NCI-H146 (cell line): ENCODE results near the gene GRID1.
A peak's percentile ranks its signal among the peaks of the same experiment; 100 is the strongest.

Experiments
- DNase-seq: peaks from one replicate; lab custom pipeline; 2025; lab: John Stamatoyannopoulos, UW

The GRID1 gene

DNA sequence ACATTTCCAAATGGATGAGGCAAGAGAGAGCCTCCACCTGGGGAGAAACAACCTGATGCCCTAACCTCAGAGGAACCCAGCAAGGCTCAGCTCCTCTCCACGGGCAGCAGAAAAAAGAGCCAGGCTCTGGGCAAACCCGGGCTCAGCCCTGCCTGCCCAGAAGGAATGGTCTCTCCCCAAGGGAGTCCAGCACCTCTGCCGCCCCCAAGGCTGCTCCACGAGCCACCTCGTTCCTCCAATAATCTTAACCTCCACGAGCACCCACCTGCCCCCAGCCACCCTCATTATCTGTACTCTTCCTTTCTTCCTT lies 154.2 kb downstream of the GRID1 start:
- DNase-seq = no peak

DNA sequence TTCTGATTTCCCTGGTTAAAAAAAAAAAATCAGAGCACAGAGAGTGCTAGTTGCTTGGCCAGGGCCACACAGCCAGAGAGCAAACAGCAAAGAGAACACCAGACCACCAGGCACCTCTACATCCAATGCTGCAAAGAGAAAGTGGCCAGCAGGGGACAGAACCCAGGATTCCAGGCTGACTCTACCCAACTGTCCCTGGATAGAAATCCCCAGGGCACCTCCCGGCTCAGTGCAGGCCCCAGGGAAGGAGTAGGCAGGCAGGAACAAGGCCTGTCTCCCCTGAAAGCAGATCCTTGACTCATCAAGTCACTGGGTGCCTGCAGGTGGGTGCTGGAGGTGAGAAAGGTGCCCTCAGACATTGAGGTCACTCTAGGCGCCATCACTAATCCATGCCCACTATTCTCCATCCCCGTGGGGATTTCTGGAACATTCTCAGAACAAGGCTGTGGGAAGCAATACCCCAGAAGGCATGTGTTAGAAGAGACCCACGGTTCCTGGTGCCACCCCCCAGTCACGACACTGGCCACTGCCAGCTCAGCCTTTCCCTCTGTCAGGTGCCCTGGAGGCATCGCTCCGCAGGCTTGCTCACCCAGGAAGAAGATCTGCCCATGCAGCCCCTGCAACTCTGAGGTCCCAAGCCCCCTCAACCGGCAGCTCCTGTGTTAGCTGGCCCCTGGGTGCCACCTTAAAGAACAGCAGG lies 154.8 kb downstream of the GRID1 start:
- DNase-seq = no peak

DNA sequence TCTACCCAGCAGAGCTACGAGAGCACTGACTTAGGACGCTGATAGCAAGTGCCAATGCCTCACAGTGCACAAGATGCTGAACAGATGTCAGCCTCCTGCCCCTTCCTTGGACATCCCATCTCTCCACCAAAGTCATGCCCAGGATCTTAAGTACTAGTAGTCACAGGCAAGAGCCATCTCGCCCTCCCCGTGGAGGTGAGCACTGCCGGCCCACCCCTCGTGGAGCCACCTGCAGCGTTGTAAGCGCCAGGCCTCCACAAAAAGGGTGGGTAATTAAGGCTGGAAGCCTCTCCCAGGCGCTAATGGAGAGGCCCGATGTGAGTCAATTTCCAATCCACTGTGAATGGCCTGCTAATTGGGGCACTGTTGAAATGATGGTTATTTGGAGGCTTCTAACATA lies 156.2 kb downstream of the GRID1 start:
- DNase-seq = peak; percentile 51

DNA sequence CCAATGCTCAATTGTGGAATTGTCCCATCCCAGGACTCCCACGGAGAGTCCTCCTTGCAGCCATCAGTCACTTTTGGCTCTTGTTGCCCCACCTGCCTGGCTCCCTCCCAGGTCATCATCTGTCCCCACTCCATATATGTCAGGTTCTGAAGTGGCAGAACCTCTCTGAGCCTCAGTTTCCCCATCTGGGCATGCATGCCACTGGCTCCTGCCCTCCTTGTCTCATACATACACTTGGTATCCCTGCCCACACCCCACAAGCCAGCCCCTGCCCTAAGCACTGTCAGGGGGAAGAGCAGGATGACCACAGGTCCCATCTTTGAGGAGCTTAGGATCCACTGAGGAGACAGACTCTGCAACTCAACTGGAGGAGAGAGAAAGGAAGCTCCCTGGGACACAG lies 156.9 kb downstream of the GRID1 start:
- no peak for DNase-seq

DNA sequence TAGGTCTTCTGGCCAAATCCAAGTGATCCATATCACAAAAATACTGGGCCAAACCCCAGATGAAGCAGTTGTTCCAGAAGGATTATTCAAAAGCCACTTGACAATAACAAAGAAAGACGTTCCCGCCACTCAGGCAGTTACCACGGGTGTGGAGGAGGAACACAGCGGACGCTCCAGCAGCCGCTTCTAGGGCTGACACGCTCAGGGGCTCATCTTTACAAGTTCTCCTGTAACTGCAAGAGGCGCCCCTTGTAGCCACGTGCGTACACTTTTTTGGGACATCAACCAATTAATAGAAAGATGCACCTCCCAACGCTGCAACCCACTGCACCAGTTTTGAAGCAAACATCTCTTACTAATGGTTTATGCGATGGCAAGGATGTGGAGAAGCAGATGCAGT lies 159.4 kb downstream of the GRID1 start:
- DNase-seq = no peak

DNA sequence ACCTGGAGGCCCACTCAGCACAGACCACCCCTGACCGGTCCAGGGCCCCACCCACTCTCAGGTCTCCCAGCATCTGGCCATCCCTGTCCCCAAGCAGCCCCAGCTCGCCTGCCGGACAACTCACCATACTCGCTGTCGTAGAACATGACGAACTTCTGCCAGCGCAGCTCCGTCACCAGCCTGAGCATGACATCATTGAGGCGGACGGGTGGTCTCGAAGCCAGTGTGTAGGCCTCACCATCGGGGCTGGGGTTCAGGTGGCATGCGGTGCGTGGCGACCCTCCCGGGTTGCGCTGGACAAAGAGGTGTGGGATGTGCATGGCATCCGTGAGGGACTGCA lies 160.4 kb downstream of the GRID1 start:
- DNase-seq = no peak

DNA sequence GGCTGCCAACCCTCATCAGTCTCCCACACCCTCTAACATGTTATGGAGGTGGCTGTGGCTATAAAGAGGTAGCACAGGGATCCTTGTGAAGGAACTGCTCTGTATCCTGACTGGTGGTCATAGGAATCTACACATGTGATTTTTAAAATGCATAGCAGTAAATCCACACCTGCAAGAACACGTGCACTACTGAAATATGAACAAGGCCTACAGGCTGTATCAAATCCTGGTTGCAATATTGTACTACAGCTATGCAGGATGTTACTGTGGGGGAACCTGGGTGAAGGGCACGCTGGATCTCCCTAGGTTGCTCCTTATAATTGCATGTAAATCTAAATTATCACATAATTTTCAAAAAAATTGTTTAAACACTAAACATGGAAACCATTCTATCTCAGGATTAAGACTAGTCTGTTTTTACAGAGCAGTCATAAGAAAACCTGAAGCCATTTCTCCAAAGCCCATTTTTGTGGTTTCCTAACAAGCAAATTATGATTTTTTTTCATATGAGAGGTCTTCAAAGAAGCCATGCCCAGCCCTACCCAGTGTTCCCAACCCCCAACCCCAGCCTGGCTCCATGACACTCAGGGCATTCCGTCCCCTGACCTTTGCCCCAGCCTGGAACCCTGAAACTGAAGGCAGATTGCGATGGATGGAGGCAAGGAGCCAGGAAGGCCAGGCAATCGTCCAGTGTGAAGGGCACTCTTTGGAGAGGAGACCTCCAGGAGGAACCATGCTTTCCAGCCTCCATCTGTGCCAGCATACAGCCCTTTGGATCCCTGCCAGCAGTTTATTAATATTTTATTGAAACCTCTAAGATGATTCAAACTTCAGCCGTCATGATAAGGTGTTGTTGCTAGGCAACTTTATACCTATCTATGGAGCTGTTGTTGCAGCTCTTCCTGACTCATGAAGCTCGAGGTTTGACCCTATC lies 161.0 kb downstream of the GRID1 start:
- DNase-seq = no peak

DNA sequence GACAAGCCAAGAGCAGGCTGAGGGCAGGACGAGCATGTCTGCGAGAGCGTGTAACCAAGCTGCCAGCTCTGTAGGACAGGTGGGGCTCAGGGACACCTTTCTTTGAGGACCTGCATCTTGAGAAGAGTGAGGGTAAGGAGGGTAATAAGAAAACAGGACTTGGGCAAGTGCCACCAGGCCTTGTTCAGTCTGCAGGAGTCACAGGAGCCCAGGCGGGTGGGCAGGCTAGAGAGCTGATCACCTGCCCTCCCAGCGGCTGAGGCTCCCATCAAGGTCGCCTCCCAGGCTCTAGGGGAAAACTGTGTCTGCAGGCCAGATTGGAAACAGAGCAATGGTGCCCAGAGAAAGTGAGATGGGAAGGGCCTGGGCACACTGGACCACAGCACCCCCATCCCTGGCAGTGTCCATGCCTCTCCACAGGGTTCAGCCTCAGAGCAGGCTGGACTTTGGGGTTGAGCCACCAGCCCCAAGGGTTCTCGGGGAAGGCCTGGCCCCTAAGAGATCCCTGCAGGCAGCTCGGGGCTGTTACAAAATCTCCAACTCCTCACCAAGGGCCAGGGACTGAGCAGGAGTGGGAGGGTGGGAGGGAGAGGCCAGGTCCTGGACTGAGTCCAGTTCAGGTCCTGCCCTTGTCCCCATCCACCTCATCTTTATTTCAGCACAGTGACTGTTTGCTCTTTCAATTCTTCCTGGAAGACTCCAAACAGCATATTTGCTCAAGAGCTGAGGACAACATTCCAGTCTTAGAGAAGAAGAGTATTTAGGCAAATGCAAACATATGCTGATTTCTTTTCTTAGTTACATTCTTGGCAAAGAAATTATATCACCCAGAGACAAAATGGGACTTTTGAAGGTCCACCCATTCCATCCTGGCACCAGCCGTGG lies 161.9 kb downstream of the GRID1 start:
- DNase-seq = no peak

DNA sequence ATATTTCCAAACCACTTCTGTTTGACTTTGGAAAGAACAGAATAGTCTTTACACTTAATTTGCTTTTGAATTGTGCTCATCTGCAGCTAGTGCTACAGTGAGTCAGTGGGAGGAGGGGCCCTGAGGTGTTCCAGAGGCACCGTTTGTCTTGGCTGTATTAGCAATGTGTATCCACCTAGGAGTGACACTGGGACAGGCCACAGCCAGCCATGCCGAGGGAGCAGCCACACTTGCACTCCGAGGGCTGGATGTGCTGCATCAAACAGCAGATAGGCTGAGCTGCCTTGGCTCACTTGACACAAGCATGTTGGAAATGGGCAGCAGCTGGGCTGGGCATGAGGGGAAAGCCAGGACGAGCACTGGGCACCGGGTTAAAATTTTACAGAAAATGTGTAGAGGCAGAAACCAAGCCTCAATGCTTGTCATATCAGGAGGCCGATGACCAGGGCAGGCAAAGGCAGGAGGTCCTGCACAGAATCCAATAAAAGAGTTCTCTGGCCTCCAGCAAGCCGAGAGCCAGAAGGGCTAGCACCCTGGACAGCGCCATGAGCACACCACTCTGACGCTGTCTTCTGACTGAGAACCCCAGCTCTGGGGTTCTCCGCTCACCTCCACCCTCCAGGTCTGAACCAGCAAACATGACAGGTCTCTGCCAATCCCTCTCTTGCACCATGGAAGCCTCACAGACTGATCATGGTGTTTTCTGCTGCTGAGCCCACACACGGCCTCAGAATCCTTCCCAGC lies 163.3 kb downstream of the GRID1 start:
- DNase-seq = no peak

DNA sequence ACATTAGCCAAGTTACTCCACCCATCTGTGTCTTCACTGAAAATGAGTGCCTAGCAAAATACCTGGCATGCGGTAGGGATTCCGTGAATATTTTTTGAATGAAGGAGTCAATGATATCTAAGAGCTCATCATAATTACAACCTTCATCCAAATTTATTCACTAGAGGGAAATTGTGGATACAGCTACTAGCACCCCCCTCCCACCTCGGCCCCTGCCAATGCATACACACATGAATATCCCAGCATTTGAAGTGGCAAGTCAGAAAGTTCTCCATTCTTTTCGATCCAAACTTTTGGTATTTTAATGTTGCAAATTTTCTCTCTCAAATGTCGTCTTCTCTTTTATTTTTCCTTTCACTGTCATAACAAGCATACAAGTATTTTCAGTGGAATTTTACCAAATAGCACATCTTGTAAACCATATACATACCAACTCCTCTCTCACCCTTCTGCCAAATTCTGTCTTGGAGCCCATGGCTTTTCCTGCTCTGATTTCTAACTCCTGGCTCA lies 164.3 kb downstream of the GRID1 start:
- DNase-seq = no peak

DNA sequence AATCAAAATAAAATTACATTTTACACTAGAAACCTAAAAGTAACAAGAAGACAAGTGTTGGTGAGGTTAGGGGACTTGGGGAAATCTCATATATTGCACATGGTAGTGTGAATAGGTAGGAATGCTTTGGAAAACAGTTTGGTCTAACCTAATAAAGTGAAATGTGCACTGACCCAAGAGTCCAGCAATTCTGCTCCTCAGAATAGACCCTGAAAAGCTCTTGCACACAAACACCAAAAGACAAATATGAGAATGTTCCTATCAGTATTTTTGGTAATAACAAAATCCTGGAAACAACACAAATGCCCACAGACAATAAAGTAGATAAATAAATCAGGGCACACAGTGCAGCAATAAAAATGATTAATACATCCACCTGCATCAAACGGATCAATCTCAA lies 165.7 kb downstream of the GRID1 start:
- no peak for DNase-seq

DNA sequence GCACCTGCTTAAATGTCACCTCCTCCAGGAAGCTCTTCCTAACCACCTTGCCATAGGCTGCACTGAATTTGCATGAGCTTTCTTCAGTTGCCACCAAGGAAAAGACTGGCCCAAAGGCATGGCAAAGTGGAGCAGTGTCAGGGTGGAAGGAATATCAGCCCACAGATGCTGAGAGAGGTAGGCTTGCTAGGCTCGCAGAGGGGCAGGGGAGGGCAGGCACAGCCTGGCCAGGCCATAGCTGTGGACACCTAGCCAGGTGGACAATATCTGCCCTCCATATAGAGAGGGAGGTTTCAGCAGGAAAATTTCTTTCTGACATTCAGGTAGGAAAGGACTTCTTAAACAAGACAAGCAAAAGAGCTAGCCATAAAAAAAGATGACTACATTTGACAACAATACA lies 166.3 kb downstream of the GRID1 start:
- no peak for DNase-seq

DNA sequence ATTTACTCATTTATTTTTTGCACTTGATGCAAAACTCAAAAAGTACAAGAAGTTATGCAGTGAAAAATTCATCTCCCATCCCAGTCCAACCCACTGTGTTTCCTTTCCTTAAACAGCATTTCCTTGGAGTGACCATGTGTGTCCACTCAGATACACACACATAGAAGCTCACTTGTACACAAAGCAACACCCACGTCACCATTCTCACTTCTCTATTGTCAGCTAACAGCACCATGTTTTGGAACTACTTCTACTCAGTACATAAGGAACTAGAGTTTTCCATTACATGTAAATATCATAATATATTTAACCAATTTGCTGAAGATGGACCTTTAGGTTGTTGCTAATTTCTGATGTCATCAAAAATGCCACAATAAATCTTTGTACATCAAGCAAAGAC lies 167.6 kb downstream of the GRID1 start:
- no peak for DNase-seq

DNA sequence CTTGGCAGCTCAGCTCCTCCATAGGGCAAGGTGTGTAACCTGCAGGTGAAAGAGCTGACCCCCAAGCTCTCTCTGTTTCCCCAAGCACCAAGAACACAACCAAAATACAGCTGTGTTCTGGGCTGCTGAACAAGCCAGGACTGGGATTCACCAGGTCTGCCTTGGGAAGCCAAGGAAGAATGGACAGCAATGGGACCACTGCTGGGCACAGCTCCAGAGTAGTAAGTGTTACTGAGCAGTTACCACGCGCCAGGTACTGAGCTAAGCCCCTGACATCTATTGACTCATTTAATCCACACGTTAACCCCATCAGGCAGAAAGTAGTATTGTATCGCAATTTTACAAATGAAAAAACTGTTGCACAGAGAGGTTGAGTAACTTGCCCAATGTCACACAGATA lies 168.3 kb downstream of the GRID1 start:
- DNase-seq = no peak

DNA sequence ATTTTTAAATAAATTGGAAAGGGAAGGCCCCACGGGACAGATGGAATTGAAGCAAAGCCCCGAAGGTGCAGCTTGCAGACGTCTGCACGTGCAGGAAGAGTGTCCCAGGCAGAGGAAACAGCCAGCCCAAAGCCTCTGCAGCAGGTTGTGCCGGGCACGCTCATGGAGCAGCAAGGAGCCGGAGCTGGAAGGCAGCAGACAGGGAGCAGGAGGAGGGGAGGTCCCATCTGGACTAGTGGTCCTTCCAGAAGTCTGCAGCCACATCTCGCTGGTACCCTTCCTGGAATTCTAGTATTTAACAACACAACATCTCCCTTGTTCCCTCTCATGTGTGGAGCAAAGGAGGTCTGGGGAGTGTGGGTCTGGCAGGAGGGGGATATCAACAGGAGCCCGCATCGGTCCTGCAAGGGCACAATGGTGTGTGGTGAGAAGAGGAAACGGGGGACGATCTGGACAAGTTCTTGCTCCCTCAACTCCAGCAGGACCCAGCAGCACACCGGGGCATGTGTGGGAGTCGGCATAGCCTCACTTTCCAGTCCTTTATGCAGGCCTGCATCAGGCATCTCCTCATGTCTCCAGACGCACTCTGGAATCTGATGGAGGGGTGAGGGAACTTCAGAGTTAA lies 169.3 kb downstream of the GRID1 start:
- no peak for DNase-seq

DNA sequence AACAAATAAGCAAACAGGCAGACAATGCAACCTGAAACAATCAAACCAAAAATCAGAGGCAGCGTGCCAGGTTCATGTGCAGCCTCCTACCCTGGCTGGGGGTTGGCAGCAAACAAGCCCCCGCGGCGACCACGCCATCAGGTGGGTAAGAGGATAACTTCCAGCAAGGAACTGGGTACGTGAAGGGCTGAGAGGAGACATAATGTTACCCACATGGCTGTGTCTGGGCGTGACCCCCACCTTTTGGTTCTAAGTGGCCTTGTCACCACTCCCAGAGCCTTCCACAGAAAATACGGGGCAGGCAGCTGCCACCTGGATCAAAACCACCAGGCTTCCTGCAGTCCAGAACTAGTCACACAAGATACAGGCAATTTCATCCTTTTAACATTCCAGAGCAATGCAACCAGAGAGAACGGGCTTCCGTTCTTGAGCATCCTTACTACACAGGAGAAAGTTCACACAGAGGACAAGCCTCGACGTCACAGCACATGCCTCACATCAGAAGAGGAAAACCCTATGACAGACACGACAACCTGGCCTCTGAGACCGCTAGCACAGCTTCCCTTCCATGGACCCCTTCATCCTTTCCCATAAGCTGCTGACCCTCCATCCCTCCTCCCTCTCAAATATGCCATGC lies 171.0 kb downstream of the GRID1 start:
- DNase-seq = no peak

DNA sequence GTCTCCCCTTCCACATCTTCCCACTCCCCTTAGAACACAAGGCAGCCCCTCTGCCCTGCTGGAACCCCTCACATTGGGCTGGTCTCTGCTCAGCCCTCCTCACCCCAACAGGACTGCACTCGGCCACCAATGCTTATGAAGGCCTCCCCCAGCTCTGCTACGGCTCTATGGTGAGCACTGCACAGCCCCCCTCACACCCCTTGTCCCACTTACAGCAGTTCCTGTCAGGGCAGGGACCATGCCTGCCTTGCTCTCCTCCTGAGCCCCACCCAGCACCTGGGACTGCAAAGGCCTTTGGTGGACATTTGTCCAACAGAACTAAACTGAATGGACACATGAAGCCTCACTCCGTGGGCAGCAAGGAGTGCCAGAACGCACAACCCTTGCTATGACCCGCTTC lies 171.9 kb downstream of the GRID1 start:
- DNase-seq = no peak

DNA sequence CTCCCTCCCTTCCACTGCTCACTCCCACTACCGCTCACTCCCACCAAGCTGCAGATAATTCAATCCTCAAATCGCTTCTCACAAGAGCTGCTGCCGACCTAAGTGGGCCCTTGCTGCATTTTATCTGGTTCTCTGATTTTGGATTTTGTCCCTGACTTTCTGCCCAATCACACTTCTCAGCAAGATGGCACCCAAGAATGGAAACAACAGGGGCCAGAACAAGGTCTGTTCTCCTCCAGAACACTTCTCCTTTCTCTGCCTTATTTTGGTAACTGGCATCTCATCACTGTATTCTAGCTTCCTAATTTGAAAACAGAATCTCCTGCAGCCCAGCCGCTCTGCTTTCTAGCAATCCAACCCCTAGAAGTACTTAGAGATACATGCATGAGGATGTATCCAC lies 172.8 kb downstream of the GRID1 start:
- no peak for DNase-seq

DNA sequence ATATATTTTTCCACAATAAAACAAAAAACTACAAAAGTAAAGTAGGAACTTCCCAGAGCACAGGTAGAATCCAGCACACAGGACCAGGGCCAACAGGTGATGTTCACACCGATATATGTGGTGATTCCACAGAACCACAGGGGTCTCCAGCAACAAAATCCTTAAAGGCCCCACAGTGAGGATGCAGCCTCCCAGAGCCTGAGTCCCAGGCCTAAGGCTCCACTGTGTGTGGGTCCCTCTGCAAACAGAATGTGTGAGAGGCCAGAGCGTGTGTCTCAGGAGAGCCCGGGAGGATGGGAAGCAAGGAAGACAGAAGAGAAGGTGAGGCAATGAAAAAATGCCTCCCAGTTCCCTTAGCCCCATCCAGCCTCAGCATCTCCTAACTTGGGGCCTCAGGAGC lies 173.9 kb downstream of the GRID1 start:
- DNase-seq = no peak

DNA sequence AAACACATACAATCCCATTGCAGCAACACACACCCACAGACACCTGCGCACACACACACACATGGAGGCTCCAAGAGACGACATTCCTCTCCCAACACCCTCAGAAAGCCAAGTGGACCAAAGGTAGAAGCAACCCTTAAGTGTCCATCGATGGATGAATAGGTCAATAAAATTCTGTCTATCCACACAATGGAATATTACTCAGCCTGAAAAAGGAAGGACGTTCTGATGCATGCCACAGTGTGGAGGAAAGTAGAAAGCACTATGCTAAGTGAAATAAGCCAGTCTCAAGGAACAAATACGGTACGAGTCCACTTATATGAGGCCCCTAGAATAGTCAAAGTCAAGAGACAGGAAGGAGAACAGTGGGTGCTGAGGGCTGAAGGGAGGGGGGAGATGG lies 174.4 kb downstream of the GRID1 start:
- DNase-seq = no peak

DNA sequence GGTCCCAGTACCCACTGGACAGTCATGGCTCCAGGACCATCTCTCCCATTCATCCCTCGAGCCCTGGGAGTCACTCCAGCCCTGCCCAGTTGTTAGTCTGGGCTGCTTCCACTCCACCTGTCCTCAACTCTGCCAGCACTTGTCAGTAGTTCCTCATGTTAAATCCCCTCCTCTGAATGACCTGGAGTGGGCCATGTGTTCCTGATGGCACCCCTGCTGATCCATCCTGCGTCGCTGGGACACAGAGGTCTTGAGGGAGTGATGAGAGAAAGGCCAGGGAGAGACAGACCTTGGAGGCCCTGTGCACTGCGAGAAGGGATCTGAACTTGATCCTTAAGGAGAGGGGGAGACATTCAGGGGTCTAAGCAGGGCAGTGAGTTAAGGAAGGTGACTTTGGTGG lies 174.9 kb downstream of the GRID1 start:
- no peak for DNase-seq
